Right atrium auricular region (tissue), 2 donors: ENCODE data around the gene GRM4. TPM values are rescaled to one million over a fixed set of nuclear protein-coding genes. Genes with fewer than 3 reads are reported as not detected.

Source experiments
- DNase-seq: peaks from one replicate; pipeline ENCODE4 v3.0.0-alpha.2; 2019; ENCODE audit warnings: low spot score
- H3K27ac ChIP-seq, 2 donors: fragments of 200-600 bp; sonication (generic); 1 replicate in 1 of 2; 2 replicates in 1 of 2; pipeline ENCODE4 v1.5.1; 2016 to 2019
- H3K27me3 ChIP-seq, 2 donors: fragments of 200-600 bp; sonication (generic); one replicate each; pipeline versions ENCODE4 v1.5.1 to v1.6.0; 2017 to 2019
- H3K36me3 ChIP-seq: fragments of 200-600 bp; sonication (generic); one replicate; pipeline ENCODE4 v1.5.1; 2016
- H3K4me1 ChIP-seq, 2 donors: fragments of 200-600 bp; sonication (generic); one replicate each; pipeline versions ENCODE4 v1.5.1 to v1.6.0; 2017 to 2019
- H3K4me3 ChIP-seq, 2 donors: fragments of 200-600 bp; sonication (generic); 1 replicate in 1 of 2; 2 replicates in 1 of 2; pipeline ENCODE4 v1.5.1; 2017 to 2019; ENCODE audit warnings: mild to moderate bottlenecking in 1 of 2, moderate library complexity in 1 of 2
- H3K9me3 ChIP-seq, 2 donors: fragments of 200-600 bp; sonication (generic); one replicate each; pipeline ENCODE4 v1.5.1; 2019
- total RNA-seq, 2 donors: library from RNA; depleted of rRNA; stranded (reverse); fragments of >200 nt; gene quantifications; one replicate each; pipeline ENCODE4 v1.1.0, GENCODE V29; 2016
- TF ChIP-seq, protein P1 (sequence below), 2 donors: fragments of 200-600 bp; sonication (generic); IDR thresholded peaks; one replicate each; pipeline ENCODE4 v1.5.1; 2019; ENCODE audit warnings: antibody characterized with exemption in 2 of 2

The GRM4 gene
- total RNA-seq, 2 donors from 2014 or later = not detected

GRCh38 chr6:34030831-34031624, 114.9 kb downstream of the GRM4 start:
- Histone ChIP-seq H3K9me3 (no peaks in the 10 kb centered on the region), H3K4me3 (no peak overlapping the region), H3K27me3 (no peaks in the 10 kb centered on the region), H3K36me3 (no peaks in the 10 kb centered on the region), H3K27ac (no peak overlapping the region), H3K4me1 (no peaks in the 10 kb centered on the region)
- TF ChIP-seq, protein P1, sequence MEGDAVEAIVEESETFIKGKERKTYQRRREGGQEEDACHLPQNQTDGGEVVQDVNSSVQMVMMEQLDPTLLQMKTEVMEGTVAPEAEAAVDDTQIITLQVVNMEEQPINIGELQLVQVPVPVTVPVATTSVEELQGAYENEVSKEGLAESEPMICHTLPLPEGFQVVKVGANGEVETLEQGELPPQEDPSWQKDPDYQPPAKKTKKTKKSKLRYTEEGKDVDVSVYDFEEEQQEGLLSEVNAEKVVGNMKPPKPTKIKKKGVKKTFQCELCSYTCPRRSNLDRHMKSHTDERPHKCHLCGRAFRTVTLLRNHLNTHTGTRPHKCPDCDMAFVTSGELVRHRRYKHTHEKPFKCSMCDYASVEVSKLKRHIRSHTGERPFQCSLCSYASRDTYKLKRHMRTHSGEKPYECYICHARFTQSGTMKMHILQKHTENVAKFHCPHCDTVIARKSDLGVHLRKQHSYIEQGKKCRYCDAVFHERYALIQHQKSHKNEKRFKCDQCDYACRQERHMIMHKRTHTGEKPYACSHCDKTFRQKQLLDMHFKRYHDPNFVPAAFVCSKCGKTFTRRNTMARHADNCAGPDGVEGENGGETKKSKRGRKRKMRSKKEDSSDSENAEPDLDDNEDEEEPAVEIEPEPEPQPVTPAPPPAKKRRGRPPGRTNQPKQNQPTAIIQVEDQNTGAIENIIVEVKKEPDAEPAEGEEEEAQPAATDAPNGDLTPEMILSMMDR (IDR thresholded peaks at IDR 0.05) = no peak
- no peak for DNase-seq

GRCh38 chr6:34029489-34030280, 116.2 kb downstream of the GRM4 start:
- no peaks in the 10 kb centered on the region for H3K27me3 ChIP-seq
- H3K27ac ChIP-seq = no peak overlapping the region
- H3K4me1 ChIP-seq = no peaks in the 10 kb centered on the region
- H3K36me3 ChIP-seq = no peaks in the 10 kb centered on the region
- H3K4me3 ChIP-seq = no peak overlapping the region
- TF ChIP-seq, protein P1 (IDR thresholded peaks at IDR 0.05) = no peak
- H3K9me3 ChIP-seq = no peaks in the 10 kb centered on the region
- no peak for DNase-seq

DNA sequence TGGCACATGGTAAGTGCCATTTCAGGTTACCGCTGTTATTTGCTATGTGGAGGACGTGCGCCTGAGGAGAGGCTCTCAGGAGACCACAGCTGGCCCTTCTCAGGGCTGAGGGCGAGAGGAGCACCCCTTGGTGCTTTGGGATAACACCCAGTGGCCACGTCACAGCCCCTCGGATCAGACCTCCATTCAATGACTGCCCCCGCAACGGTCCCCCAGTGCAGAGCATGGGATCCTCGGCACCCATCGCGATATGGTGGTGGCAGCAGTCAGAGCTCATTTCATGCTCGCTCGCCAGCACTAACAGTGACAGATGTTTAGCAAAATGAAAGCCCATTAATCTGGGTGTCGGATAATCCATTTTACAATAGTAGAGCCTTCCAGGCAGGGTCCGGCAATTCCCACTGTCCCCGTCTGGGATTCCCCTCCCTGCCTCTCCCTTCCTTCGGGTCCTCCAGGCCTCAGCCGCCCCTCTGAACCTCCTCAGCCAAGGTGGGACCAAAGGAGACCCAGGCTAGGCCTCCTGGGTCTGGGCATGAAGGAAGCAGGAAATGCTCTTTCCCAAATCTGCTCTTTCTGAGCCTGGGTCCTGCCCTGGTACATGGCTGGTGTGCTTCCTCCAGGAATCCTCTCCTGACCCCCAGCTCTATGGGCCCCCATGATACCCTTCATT, 117.1 kb downstream of the GRM4 start:
- no peak for DNase-seq
- no peak overlapping the region for H3K4me3 ChIP-seq
- H3K36me3 ChIP-seq = no peaks in the 10 kb centered on the region
- H3K4me1 ChIP-seq = no peaks in the 10 kb centered on the region
- no peaks in the 10 kb centered on the region for H3K27me3 ChIP-seq
- TF ChIP-seq, protein P1 (IDR thresholded peaks at IDR 0.05) = no peak
- H3K9me3 ChIP-seq = peaks cover 0 to 4% of the 10 kb centered on the region in 2 donors
- H3K27ac ChIP-seq = no peak overlapping the region

DNA sequence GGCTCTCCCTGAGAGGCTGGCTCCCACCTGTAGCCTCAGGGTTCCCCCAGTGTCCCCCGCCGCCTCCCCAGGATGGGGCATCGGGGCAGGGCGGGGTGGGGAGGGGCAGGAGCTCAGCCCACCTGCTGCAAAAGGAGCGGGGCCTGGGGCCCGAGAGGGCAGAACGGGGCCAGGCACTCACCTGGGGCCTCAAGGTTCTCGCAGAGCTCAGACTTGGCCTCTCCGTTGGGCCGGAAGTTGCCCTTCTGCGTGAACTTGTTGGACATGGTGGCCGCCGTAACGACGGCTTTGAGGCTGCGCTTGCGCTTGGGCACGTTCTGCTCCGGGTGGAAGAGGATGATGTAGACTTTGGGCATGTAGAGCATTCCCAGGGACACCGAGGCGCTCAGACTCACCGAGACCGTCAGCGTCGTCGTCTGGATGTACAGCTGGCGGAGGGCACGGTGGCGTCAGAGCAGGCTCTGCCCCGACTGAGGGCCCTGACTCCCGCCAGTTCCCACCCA, 117.9 kb downstream of the GRM4 start:
- Histone ChIP-seq H3K27me3 (no peaks in the 10 kb centered on the region), H3K4me3 (no peak overlapping the region), H3K4me1 (no peaks in the 10 kb centered on the region), H3K27ac (no peak overlapping the region), H3K36me3 (no peaks in the 10 kb centered on the region), H3K9me3 (peaks cover 0 to 4% of the 10 kb centered on the region in 2 donors)
- TF ChIP-seq, protein P1 (IDR thresholded peaks at IDR 0.05) = no peak
- no peak for DNase-seq

GRCh38 chr6:34027445-34027936, 118.4 kb downstream of the GRM4 start:
- no peak for DNase-seq
- Histone ChIP-seq H3K27ac (no peak overlapping the region), H3K36me3 (no peaks in the 10 kb centered on the region), H3K4me1 (no peaks in the 10 kb centered on the region), H3K9me3 (peaks cover 0 to 4% of the 10 kb centered on the region in 2 donors), H3K4me3 (no peak overlapping the region), H3K27me3 (no peaks in the 10 kb centered on the region)
- TF ChIP-seq, protein P1 (IDR thresholded peaks at IDR 0.05) = peak; percentile 53 to 78
